HepG2 (cell line): Measurements from ENCODE around the gene TXNRD1. TPM values are rescaled to one million over a fixed set of nuclear protein-coding genes. Genes with fewer than 3 reads are reported as not detected.
A peak's percentile ranks its signal among the peaks of the same experiment; 100 is the strongest.

Experiments used
- ATF1 ChIP-seq: IDR thresholded peaks from 2 replicates; pipeline ENCODE4 v1.6.1; 2016; ENCODE audit warnings: mild to moderate bottlenecking, control low read depth
- ATF7 ChIP-seq, 2 experiments: fragments of 450-650 bp in 1 of 2; sonication (generic) in 1 of 2; formaldehyde crosslinking in 1 of 2; IDR thresholded peaks; 2 replicates each; pipeline versions ENCODE4 v1.4.0 to v1.6.1; 2016 to 2020; ENCODE audit warnings: antibody characterized with exemption in 1 of 2, mild to moderate bottlenecking in 1 of 2, missing genetic modification reagents in 1 of 2
- BCL6 ChIP-seq: IDR thresholded peaks from 2 replicates; pipeline ENCODE4 v1.6.1; 2016; ENCODE audit warnings: missing genetic modification reagents, missing compliant biosample characterization
- ERF ChIP-seq: IDR thresholded peaks from 2 replicates; pipeline ENCODE4 v1.6.1; 2018; ENCODE audit warnings: missing biosample characterization, missing genetic modification reagents
- FIP1L1 ChIP-seq: fragments of 200-400 bp; formaldehyde crosslinking; IDR thresholded peaks from 2 replicates; pipeline ENCODE4 v1.6.1; 2018; ENCODE audit warnings: low read depth, mild to moderate bottlenecking, low read length, moderate library complexity, borderline replicate concordance; ENCODE audit not compliant: insufficient read depth
- FOXA1 ChIP-seq, 2 experiments: fragments of 450-650 bp in 1 of 2; sonication (generic) in 1 of 2; formaldehyde crosslinking in 1 of 2; IDR thresholded peaks; 2 replicates each; pipeline versions ENCODE4 v1.4.0 to v1.6.1; 2016 to 2020; ENCODE audit warnings: missing genetic modification reagents in 1 of 2
- HNRNPK ChIP-seq: fragments of 200-400 bp; formaldehyde crosslinking; IDR thresholded peaks from 2 replicates; pipeline ENCODE4 v1.6.1; 2018; ENCODE audit warnings: low read length, low read depth, moderate library complexity, mild to moderate bottlenecking; ENCODE audit not compliant: poor library complexity, severe bottlenecking
- HOXD1 ChIP-seq: sonication (generic); formaldehyde crosslinking; IDR thresholded peaks from 2 replicates; pipeline ENCODE4 v1.5.0; 2020; ENCODE audit warnings: missing genetic modification reagents
- JUND ChIP-seq: sonication (generic); formaldehyde crosslinking; IDR thresholded peaks from 2 replicates; pipeline ENCODE4 v1.8.0; 2022; ENCODE audit warnings: mild to moderate bottlenecking, missing genetic modification reagents
- MAFF ChIP-seq: IDR thresholded peaks from 2 replicates; pipeline ENCODE4 v1.6.1; 2011; ENCODE audit warnings: low read depth, low read length, improper control_type of control experiment
- MTERF4 ChIP-seq: sonication (generic); formaldehyde crosslinking; IDR thresholded peaks from 2 replicates; pipeline ENCODE4 v1.8.0; 2023; ENCODE audit warnings: mild to moderate bottlenecking, missing genetic modification reagents
- PTBP1 ChIP-seq: fragments of 200-400 bp; formaldehyde crosslinking; IDR thresholded peaks from 2 replicates; pipeline ENCODE4 v1.6.1; 2018; ENCODE audit warnings: low read length, low read depth; ENCODE audit not compliant: poor library complexity, severe bottlenecking
- RAD51 ChIP-seq: fragments of 450-650 bp; IDR thresholded peaks from 2 replicates; pipeline ENCODE4 v1.6.1; 2016; ENCODE audit warnings: borderline replicate concordance
- SMC3 ChIP-seq: IDR thresholded peaks from 2 replicates; pipeline ENCODE4 v1.6.1; 2011; ENCODE audit warnings: low read length, improper control_type of control experiment
- ZNF430 ChIP-seq: sonication (generic); formaldehyde crosslinking; IDR thresholded peaks from 2 replicates; pipeline ENCODE4 v1.9.0; 2021; ENCODE audit warnings: mild to moderate bottlenecking, missing genetic modification reagents
- ZNF484 ChIP-seq: sonication (generic); formaldehyde crosslinking; IDR thresholded peaks from 2 replicates; pipeline ENCODE4 v1.5.1; 2020; ENCODE audit warnings: mild to moderate bottlenecking, low read depth, missing genetic modification reagents, borderline replicate concordance
- ZNF605 ChIP-seq: sonication (generic); formaldehyde crosslinking; IDR thresholded peaks from 2 replicates; pipeline ENCODE4 v1.8.0; 2022; ENCODE audit warnings: mild to moderate bottlenecking, missing genetic modification reagents
- ZNF841 ChIP-seq: sonication (generic); formaldehyde crosslinking; IDR thresholded peaks from 2 replicates; pipeline ENCODE4 v1.8.1; 2023; ENCODE audit warnings: missing genetic modification reagents, borderline replicate concordance
- ZNF850 ChIP-seq: sonication (generic); formaldehyde crosslinking; conservative IDR thresholded peaks from 2 replicates; pipeline ENCODE4 v1.9.0; 2021; ENCODE audit warnings: mild to moderate bottlenecking, missing genetic modification reagents
- polyA plus RNA-seq, 8 experiments: library from polyadenylated mRNA; depleted of rRNA in 3 of 8; stranded (reverse) in 7 of 8; unstranded in 1 of 8; fragments of >200 nt; fragmentation: Illumina TruSeq in 4 of 8; extraction: Trizol in 4 of 8; gene quantifications; 2 replicates each; pipeline versions ENCODE4 v1.2.1 to v1.2.3, GENCODE V29; 2011 to 2016; ENCODE audit warnings: low read depth in 4 of 8, missing spikeins in 1 of 8, mixed read lengths in 1 of 8; ENCODE audit not compliant: insufficient read depth in 1 of 8
- total RNA-seq, 5 experiments: library from RNA; depleted of rRNA; stranded (reverse); fragments of >200 nt; fragmentation: Illumina TruSeq; extraction: Trizol; gene quantifications; 2 replicates each; pipeline ENCODE4 v1.2.3, GENCODE V29; 2016; ENCODE audit warnings: low read depth in 1 of 5
- TF ChIP-seq, protein P1 (sequence below): sonication (generic); formaldehyde crosslinking; IDR thresholded peaks from 2 replicates; pipeline ENCODE4 v1.4.0; 2020; ENCODE audit warnings: missing genetic modification reagents, borderline replicate concordance
- TF ChIP-seq, protein P2 (sequence below): sonication (generic); formaldehyde crosslinking; IDR thresholded peaks from 2 replicates; pipeline ENCODE4 v1.8.0; 2022; ENCODE audit warnings: mild to moderate bottlenecking, missing genetic modification reagents, moderate library complexity

Gene TXNRD1
- total and polyA plus RNA-seq, 2 of the 13 experiments (the other 11 are each of a cell fraction or from before 2014, with no cell fraction given), result 54.0 to 190 TPM

GRCh38 chr12:104201238-104202001 is 14.2 kb upstream of the TXNRD1 start (continued):
- TF ChIP-seq MTERF4 (no peak), ZNF605 (no peak), ERF (CRISPR knock-in tag) (0 out of 2 replicates have a peak, but pooled peaks have one; percentile 32), ZNF850 (CRISPR knock-in tag) (no peak), PTBP1 (no peak), MAFF (no peak), JUND (CRISPR knock-in tag) (no peak), ATF1 (CRISPR knock-in tag) (no peak), ATF7 (IDR thresholded peaks at IDR 0.05) (no peak), ATF7 (CRISPR knock-in tag; IDR thresholded peaks at IDR 0.05) (no peak), RAD51 (no peak), FIP1L1 (no peak), ZNF430 (peak; percentile 48; the same call in 1 of the 2 replicates), ZNF841 (CRISPR knock-in tag) (no peak), HOXD1 (no peak), FOXA1 (IDR thresholded peaks at IDR 0.05) (no peak), FOXA1 (CRISPR knock-in tag; IDR thresholded peaks at IDR 0.05) (0 out of 2 replicates have a peak, but pooled peaks have one; percentile 10), ZNF484 (CRISPR knock-in tag) (no peak), HNRNPK (no peak), SMC3 (peak; percentile 86), BCL6 (CRISPR knock-in tag) (no peak)
- TF ChIP-seq, protein P1, sequence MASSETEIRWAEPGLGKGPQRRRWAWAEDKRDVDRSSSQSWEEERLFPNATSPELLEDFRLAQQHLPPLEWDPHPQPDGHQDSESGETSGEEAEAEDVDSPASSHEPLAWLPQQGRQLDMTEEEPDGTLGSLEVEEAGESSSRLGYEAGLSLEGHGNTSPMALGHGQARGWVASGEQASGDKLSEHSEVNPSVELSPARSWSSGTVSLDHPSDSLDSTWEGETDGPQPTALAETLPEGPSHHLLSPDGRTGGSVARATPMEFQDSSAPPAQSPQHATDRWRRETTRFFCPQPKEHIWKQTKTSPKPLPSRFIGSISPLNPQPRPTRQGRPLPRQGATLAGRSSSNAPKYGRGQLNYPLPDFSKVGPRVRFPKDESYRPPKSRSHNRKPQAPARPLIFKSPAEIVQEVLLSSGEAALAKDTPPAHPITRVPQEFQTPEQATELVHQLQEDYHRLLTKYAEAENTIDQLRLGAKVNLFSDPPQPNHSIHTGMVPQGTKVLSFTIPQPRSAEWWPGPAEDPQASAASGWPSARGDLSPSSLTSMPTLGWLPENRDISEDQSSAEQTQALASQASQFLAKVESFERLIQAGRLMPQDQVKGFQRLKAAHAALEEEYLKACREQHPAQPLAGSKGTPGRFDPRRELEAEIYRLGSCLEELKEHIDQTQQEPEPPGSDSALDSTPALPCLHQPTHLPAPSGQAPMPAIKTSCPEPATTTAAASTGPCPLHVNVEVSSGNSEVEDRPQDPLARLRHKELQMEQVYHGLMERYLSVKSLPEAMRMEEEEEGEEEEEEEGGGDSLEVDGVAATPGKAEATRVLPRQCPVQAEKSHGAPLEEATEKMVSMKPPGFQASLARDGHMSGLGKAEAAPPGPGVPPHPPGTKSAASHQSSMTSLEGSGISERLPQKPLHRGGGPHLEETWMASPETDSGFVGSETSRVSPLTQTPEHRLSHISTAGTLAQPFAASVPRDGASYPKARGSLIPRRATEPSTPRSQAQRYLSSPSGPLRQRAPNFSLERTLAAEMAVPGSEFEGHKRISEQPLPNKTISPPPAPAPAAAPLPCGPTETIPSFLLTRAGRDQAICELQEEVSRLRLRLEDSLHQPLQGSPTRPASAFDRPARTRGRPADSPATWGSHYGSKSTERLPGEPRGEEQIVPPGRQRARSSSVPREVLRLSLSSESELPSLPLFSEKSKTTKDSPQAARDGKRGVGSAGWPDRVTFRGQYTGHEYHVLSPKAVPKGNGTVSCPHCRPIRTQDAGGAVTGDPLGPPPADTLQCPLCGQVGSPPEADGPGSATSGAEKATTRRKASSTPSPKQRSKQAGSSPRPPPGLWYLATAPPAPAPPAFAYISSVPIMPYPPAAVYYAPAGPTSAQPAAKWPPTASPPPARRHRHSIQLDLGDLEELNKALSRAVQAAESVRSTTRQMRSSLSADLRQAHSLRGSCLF, result no peak
- TF ChIP-seq, protein P2, sequence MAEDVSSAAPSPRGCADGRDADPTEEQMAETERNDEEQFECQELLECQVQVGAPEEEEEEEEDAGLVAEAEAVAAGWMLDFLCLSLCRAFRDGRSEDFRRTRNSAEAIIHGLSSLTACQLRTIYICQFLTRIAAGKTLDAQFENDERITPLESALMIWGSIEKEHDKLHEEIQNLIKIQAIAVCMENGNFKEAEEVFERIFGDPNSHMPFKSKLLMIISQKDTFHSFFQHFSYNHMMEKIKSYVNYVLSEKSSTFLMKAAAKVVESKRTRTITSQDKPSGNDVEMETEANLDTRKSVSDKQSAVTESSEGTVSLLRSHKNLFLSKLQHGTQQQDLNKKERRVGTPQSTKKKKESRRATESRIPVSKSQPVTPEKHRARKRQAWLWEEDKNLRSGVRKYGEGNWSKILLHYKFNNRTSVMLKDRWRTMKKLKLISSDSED (CRISPR knock-in tag), result no peak
